OCI-LY3 (cell line): Measurements from ENCODE around the gene ADD2.

Source experiments
- H2AFZ ChIP-seq: fragments of 200-600, 300-600 bp; shearing (Covaris generic); 2 replicates; pipeline ENCODE4 v1.6.0; 2014; ENCODE audit warnings: antibody characterized with exemption, low read depth, low read length
- H3K27ac ChIP-seq: fragments of 200-600, 300-600 bp; sonication (generic); 2 replicates; pipeline ENCODE4 v1.5.1; 2014; ENCODE audit warnings: mild to moderate bottlenecking, low read length, moderate library complexity, mixed read lengths
- H3K27me3 ChIP-seq: fragments of 200-600, 300-600 bp; sonication (generic); 2 replicates; pipeline ENCODE4 v1.6.1; 2014; ENCODE audit warnings: low read depth, low read length, mixed read lengths
- H3K36me3 ChIP-seq: fragments of 200-600, 300-600 bp; sonication (generic); replicated peaks from 2 replicates; pipeline ENCODE3; 2014; ENCODE audit warnings: low read depth, low read length, mixed read lengths
- H3K4me1 ChIP-seq: fragments of 300-600, 200-600 bp; sonication (generic); 2 replicates; pipeline ENCODE4 v1.6.1; 2014; ENCODE audit warnings: low read length, mixed read lengths
- H3K4me2 ChIP-seq: fragments of 200-600, 300-600 bp; sonication (generic); 2 replicates; pipeline ENCODE4 v1.6.1; 2014; ENCODE audit warnings: low read length, mixed read lengths
- H3K4me3 ChIP-seq: fragments of 300-600, 200-600 bp; sonication (generic); 2 replicates; pipeline ENCODE4 v1.5.1; 2014; ENCODE audit warnings: antibody characterized with exemption, mild to moderate bottlenecking, low read length, moderate library complexity
- H3K79me2 ChIP-seq: fragments of 300-600, 200-600 bp; shearing (Covaris generic); 2 replicates; pipeline ENCODE4 v1.6.1; 2014; ENCODE audit warnings: mild to moderate bottlenecking, low read length, mixed read lengths
- H3K9ac ChIP-seq: fragments of 300-600, 200-600 bp; shearing (Covaris generic); 2 replicates; pipeline ENCODE4 v1.6.0; 2014; ENCODE audit warnings: mild to moderate bottlenecking, low read length, moderate library complexity
- H3K9me3 ChIP-seq: fragments of 200-600, 300-600 bp; shearing (Covaris generic); 2 replicates; pipeline ENCODE4 v1.6.1; 2014; ENCODE audit warnings: low read length, mixed read lengths; ENCODE audit not compliant: insufficient read depth
- H4K20me1 ChIP-seq: fragments of 200-600, 300-600 bp; sonication (generic); 2 replicates; pipeline ENCODE4 v1.6.1; 2016; ENCODE audit warnings: low read length, mixed read lengths; ENCODE audit not compliant: insufficient read depth
- EZH2phosphoT487 ChIP-seq: fragments of 200-600 bp; shearing (Covaris generic); IDR thresholded peaks from 2 replicates; pipeline ENCODE4 v1.6.1; 2018; ENCODE audit warnings: antibody characterized with exemption, mixed run types, low read depth
- TF ChIP-seq, protein P1 (sequence below): fragments of 200-600, 300-600 bp; sonication (generic); IDR thresholded peaks from 2 replicates; pipeline ENCODE4 v1.5.1; 2014; ENCODE audit warnings: antibody characterized with exemption, low read length, low read depth

The ADD2 gene

GRCh38 chr2:70620020-70620419, 148.0 kb downstream of the ADD2 start:
- Histone ChIP-seq H3K27ac (no peak overlapping the region), H3K4me3 (no peak overlapping the region), H3K9me3 (no peaks in the 10 kb centered on the region), H4K20me1 (no peaks in the 10 kb centered on the region), H3K4me1 (no peaks in the 10 kb centered on the region), H3K36me3 (no peaks in the 10 kb centered on the region), H3K27me3 (peaks cover 14% of the 10 kb centered on the region; the same call in 1 of the 2 replicates), H3K79me2 (no peaks in the 10 kb centered on the region), H3K4me2 (no peak overlapping the region), H2AFZ (no peak overlapping the region), H3K9ac (no peak overlapping the region)
- TF ChIP-seq EZH2phosphoT487, result no peak

DNA sequence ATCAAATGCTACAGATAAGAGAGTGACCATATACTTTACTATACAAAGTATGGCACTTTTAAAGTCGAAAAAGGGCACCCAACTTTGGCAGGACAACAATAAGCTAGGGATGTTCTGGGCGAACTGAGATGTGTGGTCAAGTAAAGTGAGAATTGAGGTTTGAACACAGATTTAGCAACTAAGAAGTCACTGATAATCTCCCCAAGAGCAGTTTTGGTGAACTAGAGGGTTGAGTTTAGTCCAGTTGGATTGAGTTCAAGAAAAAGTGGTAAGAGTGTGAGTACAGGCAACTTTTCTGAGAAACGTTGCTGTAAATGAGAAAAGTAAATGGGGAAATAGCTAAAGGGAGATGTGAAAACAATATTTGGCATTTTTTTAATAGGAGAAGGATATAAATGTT, 148.8 kb downstream of the ADD2 start:
- Histone ChIP-seq H3K9me3 (no peaks in the 10 kb centered on the region), H3K27ac (no peak overlapping the region), H4K20me1 (no peaks in the 10 kb centered on the region), H3K4me3 (no peak overlapping the region), H3K9ac (no peak overlapping the region), H3K79me2 (no peaks in the 10 kb centered on the region), H3K4me1 (no peaks in the 10 kb centered on the region), H3K4me2 (no peak overlapping the region), H2AFZ (no peak overlapping the region), H3K36me3 (no peaks in the 10 kb centered on the region), H3K27me3 (peaks cover 14% of the 10 kb centered on the region; the same call in 1 of the 2 replicates)
- TF ChIP-seq, protein P1, sequence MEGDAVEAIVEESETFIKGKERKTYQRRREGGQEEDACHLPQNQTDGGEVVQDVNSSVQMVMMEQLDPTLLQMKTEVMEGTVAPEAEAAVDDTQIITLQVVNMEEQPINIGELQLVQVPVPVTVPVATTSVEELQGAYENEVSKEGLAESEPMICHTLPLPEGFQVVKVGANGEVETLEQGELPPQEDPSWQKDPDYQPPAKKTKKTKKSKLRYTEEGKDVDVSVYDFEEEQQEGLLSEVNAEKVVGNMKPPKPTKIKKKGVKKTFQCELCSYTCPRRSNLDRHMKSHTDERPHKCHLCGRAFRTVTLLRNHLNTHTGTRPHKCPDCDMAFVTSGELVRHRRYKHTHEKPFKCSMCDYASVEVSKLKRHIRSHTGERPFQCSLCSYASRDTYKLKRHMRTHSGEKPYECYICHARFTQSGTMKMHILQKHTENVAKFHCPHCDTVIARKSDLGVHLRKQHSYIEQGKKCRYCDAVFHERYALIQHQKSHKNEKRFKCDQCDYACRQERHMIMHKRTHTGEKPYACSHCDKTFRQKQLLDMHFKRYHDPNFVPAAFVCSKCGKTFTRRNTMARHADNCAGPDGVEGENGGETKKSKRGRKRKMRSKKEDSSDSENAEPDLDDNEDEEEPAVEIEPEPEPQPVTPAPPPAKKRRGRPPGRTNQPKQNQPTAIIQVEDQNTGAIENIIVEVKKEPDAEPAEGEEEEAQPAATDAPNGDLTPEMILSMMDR, result no peak
- no peak for TF ChIP-seq EZH2phosphoT487

- Histone ChIP-seq H3K27me3 (peaks cover 14% of the 10 kb centered on the region; the same call in 1 of the 2 replicates), H3K79me2 (no peaks in the 10 kb centered on the region), H3K36me3 (no peaks in the 10 kb centered on the region), H4K20me1 (no peaks in the 10 kb centered on the region), H3K9ac (no peak overlapping the region), H3K9me3 (no peaks in the 10 kb centered on the region), H3K4me2 (no peak overlapping the region), H3K4me1 (no peaks in the 10 kb centered on the region), H3K27ac (no peak overlapping the region), H3K4me3 (no peak overlapping the region), H2AFZ (no peak overlapping the region)
- no peak for TF ChIP-seq EZH2phosphoT487
- TF ChIP-seq, protein P1, result no peak
Observed at GRCh38 chr2:70616168-70616694, 151.8 kb downstream of the ADD2 start.

- peaks cover 23% of the 10 kb centered on the region; the same call in 1 of the 2 replicates for H3K27me3 ChIP-seq
- no peaks in the 10 kb centered on the region for H3K4me1 ChIP-seq
- no peaks in the 10 kb centered on the region for H3K9me3 ChIP-seq
- H2AFZ ChIP-seq, result no peak overlapping the region
- no peak overlapping the region for H3K4me2 ChIP-seq
- TF ChIP-seq, protein P1, result peak; percentile 31
- no peak for TF ChIP-seq EZH2phosphoT487
- no peaks in the 10 kb centered on the region for H3K79me2 ChIP-seq
- H3K36me3 ChIP-seq, result no peaks in the 10 kb centered on the region
- H3K27ac ChIP-seq, result no peak overlapping the region
- no peak overlapping the region for H3K9ac ChIP-seq
- no peak overlapping the region for H3K4me3 ChIP-seq
- H4K20me1 ChIP-seq, result no peaks in the 10 kb centered on the region
Observed at GRCh38 chr2:70615222-70615621, 152.8 kb downstream of the ADD2 start.
